Stimulated activated naive CD4-positive, alpha-beta T cell treated with Interleukin-2 at 50 U/mL for 16 hours (primary cell): ENCODE data around the gene PODXL2.
A peak's percentile ranks its signal among the peaks of the same experiment; 100 is the strongest.
"Not testable (repeated sequence)": the region's sequence is repeated elsewhere in the genome, so short reads cannot be mapped to it uniquely, and the experiment has no call there.

Experiments
- DNase-seq: peaks from one replicate; lab custom pipeline; 2025; lab: John Stamatoyannopoulos, UW

PODXL2 gene

DNA sequence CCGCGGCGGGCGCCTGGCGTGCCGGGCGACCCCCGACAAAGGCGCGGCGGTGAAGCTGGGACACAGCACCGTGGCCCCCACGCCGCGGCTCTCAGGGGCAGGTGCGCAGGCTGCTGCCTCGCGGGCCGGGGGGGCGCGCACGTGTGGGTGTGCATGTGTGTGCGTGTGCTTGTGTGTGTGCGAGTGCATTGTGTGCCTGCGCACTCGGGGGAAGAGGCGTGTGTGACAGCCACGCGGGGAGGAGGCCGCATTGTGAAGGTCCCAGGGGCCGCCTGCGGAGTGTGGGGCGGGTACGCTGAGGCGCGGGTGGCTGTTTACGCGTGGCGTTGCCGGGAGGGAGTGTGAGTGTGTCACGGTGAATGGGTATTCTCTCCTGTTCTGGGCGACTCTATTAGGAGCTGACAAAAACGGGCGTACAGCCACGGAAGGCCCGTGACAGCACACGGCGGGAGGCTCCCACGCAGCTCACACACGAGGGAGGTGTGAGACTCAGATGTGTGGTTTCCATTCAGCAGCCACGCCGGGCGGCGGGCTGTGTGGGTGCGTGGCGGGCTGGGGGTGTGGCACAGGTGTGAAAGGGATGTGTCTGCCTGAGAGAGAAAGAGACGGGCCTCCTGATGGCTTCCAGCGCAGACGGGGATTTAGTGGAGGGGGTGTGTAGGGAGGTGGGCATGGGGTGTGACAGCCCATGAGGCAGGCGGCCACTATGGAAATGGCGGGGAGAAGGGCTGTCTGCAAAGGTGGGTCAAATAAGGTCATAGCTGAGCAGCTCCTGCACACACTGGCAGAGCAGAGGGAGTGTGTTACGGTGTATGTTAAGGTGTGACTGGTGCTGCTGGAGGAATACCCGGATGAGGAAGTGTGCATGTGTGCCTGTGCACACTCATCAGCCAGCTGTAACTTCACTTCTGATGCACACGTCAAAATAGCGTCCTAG, 750 bp downstream of the PODXL2 start:
- DNase-seq, result peak; percentile 57

DNA sequence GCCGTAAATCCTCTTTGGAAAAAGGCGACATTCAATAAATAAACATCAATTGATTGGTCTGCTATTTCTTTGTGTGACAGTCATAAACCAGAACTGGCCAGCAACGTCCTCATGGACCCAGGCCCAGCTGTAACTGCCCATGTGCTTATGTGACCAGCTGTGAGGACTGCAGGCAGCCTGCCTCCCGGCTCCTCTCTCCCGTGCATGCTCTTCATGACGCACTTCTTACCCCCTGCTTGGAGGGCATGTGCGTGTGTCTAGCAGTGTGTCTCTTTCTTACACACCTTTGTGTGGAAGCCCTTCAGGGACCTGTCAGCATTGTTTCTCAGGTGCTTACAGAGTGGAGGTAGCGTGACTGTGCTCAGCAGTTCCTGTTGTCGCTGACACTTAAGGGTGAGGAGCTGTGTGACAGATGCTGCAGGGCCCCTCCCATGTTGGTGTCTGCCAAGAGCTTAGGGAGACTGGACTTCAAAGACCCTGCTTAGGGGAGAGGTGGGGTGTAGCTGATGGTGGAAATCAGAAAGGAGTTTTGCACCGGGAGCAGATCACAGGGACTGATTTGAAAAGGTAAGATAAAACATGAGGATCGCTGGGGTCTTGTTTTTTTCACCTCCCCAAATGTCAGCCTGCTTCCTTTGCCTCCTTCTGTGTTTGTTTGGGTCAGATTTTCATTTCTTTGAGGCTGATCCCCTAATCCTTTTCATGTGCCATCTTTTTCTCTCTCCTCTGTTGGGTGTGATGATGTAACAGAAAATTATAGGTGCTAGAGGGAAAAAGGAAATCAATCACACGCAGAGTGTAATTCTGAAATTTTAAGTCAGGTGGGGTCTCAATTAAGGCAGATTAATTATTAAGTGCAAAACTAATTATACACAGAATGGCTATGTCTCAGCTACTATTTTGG, 2.1 kb downstream of the PODXL2 start:
- DNase-seq, result no peak

DNA sequence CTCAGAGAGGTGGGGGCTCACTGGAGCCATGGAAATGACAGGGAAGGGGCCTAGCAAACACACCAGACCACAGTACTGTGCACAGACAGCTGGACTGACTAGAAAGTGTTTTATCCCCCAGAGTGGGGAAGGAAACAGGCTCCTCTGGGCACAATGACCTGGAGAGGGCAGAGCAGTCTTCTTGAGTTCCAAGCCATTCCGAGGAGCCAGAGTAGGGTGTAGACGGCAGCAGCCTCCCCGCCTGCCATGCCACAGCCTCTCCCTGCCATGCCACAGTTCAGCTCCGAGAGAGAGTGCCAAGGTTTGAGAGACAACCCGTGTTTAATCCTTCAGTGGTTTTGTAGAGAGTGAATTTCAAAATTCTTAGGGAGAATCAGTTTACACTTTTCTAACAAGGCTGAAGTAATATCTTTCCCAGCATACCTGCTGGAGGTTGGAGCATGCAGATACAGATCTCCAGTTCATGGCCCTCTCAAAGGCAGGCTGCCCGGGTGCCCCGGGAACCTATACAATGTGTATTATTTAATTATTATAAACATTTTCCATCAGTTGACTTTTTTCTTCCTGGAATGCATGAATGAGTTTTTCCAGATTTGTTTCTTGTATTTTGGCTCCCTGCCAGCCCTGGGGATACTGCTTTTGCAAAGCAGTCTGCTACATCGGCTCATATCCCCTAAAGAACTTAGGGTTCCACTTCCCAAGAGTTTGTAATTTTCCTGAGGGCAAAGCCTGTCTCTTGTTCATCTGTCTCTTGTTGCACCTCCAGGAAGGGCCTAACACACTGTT, 3.2 kb downstream of the PODXL2 start:
- DNase-seq, result no peak

GRCh38 chr3:127634653-127635052, 5.7 kb downstream of the PODXL2 start:
- no peak for DNase-seq

DNA sequence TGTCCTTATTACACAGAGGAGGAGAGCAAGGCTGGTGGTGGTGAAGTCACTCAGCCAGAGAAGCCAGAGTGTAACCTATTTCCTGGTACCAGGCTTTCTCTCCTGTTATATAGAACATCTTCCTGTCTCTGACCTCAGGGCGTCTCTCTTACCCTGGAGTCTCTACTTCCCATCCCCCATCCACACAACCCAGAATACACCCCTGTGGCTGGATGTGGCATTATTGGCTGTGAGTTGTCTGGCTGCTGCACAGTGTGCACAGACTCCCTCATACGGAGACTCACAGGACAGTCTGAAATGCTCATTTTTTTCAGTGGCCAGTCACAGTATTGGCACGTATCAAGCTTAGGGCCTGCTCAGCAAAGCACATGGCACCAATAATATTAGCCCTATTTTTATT, 8.6 kb downstream of the PODXL2 start:
- DNase-seq, result no peak

- no peak for DNase-seq
Observed at GRCh38 chr3:127637971-127638370, 9.0 kb downstream of the PODXL2 start.

GRCh38 chr3:127639173-127640041, 10.4 kb downstream of the PODXL2 start:
- no peak for DNase-seq

DNA sequence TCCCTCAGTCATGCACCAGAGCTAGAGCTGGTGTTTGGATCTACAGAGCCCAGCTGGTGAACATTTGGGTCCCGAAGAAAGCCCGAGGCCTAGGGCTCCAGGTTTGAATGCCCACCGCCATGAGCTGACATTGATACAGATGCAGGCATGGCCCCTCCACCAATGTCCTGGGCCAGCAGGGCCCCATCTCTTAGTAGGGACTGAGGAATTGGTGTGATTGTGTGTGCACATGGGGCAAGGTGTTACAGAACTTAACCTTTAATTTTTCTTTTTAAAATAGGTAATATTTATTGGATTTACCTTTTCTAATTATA, 11.0 kb downstream of the PODXL2 start:
- DNase-seq, result no peak

- DNase-seq, result no peak
Observed at GRCh38 chr3:127644641-127645370, 15.8 kb downstream of the PODXL2 start.

- DNase-seq, result no peak
Observed at GRCh38 chr3:127645371-127646015, 16.5 kb downstream of the PODXL2 start.

DNA sequence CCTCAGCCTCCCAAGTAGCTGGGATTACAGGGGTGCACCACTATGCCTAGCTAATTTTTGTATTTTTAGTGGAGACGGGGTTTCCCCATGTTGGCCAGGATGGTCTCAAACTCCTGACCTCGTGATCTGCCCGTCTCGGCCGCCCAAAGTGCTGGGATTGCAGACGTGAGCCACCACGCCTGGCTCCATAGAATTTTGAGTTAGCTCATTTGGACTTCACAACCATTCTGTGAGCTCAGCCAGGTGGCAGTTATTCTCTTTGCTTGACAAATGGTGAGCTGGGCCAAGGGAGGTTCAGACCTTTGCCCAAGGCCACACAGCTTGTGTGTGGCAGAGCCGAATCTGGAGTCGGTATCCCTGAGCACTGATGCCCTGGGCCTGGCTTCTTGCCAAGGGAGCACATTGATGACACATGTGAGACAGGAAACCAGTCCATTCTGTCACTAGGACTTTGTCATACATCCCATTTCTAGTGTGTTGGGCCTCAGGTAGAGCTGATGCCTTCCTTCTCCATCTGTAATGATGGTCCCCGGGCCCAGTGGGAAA, 17.6 kb downstream of the PODXL2 start:
- DNase-seq, result no peak

- no peak for DNase-seq
Observed at GRCh38 chr3:127647166-127647844, 18.3 kb downstream of the PODXL2 start.

DNA sequence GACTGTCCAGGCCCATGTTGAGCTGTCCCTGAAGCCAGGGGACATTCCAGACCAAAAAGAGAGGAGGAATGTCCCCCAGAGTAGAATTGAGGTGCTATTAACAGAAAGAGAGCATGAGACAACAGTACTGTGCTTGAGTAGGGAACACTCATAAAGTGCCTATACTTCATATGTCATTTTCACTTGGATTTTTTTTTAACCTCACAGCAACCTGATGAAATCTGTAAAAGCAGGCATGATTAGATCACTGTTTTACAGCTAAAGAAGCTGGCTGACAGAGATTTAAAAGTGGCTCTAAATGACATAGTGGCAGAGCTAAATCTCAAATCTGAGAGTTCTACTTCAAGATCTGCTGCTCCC, 18.8 kb downstream of the PODXL2 start:
- DNase-seq, result no peak

DNA sequence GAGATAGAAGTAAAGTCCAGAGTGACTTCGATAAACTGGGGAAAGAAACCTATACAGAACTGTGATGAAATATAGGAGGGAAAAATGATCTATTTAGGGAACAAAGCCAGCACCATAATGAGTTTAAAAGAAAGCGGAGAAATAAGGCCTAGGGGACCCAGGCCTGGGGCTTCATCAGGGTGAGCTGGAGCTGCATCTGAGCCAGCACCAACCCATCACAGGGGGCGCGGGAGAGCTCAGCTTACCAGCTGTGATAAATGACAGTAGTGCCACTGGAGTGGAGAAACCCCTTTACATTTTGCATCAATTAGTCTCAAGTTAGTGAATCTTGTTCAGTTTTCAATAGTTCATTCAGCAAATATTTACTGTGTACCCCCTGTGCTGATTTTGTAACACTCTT, 21.3 kb downstream of the PODXL2 start:
- no peak for DNase-seq

GRCh38 chr3:127651516-127652172, 22.7 kb downstream of the PODXL2 start:
- DNase-seq, result no peak

DNA sequence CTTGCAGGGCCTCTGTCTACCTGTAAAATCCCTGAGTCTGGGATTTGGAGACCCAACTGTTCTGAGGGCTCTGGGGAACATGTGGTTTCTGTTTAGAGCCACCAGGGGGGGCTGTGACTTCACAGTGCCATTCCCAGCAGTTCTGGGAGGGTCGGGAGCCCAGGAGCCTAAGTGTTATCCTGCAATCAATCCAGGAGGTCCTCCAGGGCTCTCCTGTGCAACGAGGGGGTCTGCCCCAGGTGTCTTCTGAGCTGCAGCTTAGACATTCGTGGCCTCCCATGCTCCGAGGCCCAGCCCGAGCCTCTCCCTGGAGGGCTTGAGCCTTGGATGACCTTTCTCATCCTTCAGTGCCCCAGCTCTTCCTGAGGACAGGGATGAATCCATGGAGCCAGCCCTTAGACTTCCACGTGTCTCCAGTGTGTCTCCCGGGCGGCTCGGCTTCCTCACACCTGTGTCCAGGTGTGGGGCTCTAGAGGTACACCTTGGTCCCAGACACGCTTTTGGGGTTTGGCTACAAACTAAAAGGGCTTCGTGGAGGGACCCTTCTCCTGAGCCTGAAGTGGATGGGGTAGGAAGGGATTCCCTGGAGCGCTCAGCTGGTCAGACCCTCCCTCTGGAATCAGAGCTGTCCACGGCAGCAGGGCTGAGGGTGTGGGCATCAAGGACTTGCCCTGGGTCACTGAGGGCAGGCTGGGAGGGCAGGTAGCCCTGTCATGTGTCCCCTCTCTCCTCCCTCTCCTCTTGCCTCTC, 23.4 kb downstream of the PODXL2 start:
- peak; percentile 4 for DNase-seq

GRCh38 chr3:127654374-127654773, 25.4 kb downstream of the PODXL2 start:
- no peak for DNase-seq

GRCh38 chr3:127654993-127655392, 26.0 kb downstream of the PODXL2 start:
- not testable (repeated sequence) for DNase-seq
